ENCODE data around the gene TNS1. TPM values are rescaled to one million over a fixed set of nuclear protein-coding genes. Genes with fewer than 3 reads are reported as not detected.

TNS1 gene
- total RNA-seq, 2 donors from 2014 or later: 436 to 508 TPM

DNA sequence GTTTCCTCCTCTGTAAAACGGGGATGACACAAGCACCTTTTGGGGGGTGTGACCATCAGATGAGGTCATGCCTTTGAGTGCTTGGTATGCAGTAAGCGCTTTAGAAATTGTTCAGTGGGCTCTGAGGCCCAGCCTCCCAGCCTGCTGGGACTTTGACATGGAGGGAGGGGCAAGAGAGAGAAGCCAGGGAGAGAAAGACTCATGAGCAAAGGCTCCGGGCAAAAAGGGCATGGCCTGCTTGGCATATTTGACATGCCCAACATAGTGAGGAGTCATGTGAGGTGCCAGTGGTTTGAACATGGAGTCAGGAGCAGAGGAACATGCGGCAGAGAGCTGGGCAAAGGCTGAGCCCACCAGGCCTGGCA lies 14.0 kb downstream of the TNS1 start:
- peak; percentile 8 to 22 for ATAC-seq
- intact Hi-C loops (cut with DNase I): loop anchor here (2.0 to 5.0 kb wide), 3 partner anchors 44 to 200 kb away; no protein-coding TSS in a partner anchor

DNA sequence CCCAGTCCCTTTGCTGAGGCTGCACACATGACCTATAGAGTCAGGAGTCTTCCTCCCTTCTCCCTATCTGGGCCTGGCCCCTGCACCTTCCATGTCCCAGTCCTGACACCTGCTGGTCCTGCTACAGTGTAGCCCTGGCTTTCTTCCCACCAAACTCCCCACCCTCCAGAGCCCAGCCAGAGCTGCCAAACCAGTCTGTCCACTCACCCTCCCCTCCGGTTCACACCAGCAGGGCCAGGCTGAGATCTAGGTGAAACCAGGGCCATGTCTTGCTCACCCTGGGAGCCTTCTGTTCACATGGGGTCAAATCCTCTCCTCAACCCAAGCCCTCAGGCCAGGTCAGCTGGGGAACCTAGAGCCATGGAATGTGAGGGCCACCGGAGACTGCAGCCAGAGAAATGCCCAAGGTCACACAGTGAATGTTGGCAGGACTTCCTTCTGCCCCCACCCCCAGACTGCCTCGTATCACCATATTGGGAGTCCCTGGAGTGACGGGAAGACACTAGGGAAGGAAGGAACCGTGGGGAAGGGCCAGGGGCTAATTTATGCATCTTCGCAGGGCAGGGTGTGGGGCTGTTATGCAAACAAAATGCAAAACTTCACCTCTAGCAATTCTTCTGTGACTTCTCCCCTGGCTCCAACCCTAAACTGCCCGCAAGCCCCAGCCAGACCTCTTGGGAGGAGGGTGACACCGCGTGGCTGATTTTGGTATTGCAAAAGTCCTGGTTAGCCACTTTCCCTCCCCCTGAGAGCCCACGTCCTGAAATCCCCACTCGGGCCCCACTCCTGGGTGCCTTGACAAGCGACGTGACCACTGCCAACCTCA lies 14.6 kb downstream of the TNS1 start:
- DNase-seq (peak; percentile 87), ATAC-seq (peak; percentile 84)
- intact Hi-C loops (cut with DNase I): loop anchor here (2.0 to 5.0 kb wide), 3 partner anchors 43 to 199 kb away; no protein-coding TSS in a partner anchor

More for the DNA sequence above, 14.0 kb downstream of the TNS1 start:
- DNase-seq: no peak

DNA sequence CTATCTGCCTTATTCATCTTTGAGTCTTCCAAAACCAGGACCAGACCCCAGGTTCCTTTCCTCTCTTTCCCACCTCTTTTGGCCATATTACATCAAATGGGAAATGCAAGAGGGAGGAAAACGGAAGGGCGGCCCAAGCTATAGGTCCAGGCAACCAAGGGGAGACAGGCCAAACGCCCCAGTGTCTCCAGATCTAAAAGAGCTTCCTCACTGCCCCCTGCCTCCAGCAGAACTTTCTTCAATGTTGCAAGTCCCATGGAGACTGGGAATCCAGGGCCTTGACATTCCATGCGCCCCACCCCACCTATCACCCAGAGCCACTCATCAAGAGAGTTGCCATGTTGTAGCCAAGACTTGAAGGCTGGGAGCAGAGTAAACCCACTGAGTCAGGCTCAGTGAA lies 15.4 kb downstream of the TNS1 start:
- DNase-seq (no peak), ATAC-seq (no peak)
- intact Hi-C loops (cut with DNase I): loop anchor here (5.0 kb wide), 1 partner anchor 95 kb away; no protein-coding TSS in a partner anchor

DNA sequence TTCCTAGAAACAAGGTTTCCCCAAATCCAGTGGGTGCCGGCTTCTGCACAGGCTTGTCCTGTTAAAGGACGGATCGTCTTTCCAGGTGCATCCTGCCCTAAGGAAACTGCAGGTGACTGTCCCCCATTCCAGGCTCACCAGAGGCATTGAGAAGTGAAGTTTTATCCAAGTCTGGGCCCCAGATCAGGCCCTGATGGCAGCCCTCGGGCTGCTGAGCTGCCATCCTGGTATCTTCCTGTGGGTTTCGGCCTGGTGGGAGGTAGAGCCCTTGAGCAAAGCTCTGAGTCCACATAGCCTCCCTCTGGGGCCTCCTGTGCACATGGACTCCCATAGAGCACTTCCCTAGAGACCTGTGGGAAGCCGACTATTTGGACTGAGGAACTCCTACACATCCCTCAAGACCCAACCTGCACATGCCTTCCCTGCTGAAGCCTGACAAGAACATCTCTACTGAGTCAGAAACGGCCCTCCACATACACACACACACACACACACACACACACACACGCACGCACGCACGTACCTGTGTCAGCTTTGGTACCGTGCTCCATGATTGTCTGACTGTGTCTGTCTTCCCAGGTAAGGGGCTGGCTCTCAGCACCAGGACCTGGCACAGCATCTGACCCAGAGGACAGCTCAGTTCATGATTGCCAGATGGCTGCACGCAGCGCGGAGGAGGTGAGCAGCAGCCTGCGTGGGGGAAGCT lies 16.4 kb downstream of the TNS1 start:
- no peak for ATAC-seq
- intact Hi-C loops (cut with DNase I): loop anchor here (5.0 kb wide), 1 partner anchor 94 kb away; no protein-coding TSS in a partner anchor
- no peak for DNase-seq

DNA sequence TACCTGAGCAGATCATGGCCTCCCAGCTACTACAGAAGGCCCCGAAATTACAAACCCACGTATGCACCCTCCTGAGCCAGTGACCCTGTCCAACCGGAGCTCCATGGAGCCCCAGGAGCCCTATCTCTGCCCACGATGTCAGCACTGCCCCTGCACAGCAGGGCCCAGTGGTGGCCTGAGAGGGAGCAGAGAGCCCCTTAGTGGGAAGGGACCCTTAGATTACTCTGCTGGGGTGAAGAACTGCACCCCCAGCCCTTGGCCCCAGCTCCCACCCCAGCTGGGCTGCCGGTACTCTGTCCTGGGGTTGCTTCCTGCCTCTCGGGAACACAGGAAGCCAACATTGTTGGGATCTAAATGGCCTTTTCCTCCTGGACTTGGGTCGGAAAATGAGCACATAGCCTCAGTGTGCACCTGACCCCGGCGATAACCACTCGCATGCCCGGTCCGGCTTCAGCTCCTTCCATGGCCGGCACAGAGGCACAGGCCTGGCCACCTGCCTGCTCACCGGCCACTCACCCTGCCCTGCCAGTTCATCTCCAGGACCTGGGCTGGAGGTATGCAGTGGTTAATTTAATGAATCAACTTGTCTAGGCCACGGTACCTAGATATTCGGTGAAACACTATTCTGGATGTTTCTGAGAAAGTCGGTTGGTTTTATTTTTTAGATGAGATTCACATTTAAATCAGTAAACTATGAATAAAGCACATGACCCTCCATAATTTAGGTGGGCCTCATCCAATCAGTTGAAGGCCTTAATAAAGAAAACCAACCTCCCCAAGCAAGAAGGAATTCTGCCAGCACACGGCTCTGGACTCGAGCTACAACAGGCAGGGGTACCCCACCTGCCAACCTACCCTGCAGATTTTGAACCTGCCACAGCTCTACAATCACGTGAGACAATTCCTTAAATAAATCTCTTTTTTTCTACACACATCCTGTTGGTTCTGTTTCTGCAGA lies 19.2 kb downstream of the TNS1 start:
- ATAC-seq: no peak

GRCh38 chr2:217981971-217982370 lies 20.8 kb downstream of the TNS1 start:
- ATAC-seq (no peak), DNase-seq (no peak)
- intact Hi-C loops (cut with DNase I): no loop called here

More for the DNA sequence above, 19.2 kb downstream of the TNS1 start:
- intact Hi-C loops (cut with DNase I): no loop called here
- DNase-seq: no peak

GRCh38 chr2:217981084-217981730 lies 21.6 kb downstream of the TNS1 start:
- intact Hi-C loops (cut with DNase I): no loop called here
- ATAC-seq (peak in 1 of 2 donors; percentile 23), DNase-seq (no peak)

DNA sequence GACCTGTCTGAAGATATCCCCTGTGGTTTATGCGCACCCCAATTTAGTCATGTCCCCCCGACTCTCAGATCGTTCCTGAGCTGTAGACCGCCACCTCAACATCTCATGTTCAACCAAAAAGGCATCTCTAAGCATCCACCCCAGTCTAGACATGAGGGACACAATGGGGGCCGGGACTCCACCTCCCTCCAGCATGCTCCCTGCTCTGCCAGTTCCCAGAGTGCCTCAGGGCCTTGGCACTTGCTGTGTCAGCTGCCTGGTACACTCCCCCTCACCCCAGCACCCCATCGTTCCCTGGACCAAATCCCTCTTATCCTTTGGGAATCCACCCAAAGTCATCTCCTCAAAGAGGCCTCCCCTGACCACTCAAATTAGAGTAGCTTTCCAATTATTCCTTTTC lies 22.2 kb downstream of the TNS1 start:
- DNase-seq (no peak), ATAC-seq (no peak)
- intact Hi-C loops (cut with DNase I): no loop called here

DNA sequence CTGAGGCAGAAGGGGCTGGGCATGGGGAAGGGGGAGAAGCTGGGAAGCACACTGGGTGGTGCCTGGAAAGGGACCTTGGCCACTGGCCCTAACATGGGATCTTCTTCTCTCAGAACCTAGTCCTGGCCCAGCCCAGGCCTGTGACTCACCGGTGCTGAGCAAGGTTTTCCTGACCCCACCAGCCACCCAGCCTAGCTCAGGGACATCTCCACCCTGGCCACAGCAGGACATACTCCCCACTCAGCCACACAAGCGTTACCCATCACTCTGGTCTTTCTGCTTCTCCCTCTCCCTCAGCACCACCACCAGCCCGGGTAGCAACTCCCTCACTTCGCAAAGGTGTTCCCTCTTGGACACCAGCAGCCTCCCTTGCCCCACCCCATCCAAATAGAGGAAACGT lies 22.8 kb downstream of the TNS1 start:
- intact Hi-C loops (cut with DNase I): no loop called here
- DNase-seq: peak; percentile 69
- peak in 1 of 2 donors; percentile 58 for ATAC-seq

- DNase-seq (no peak), ATAC-seq (peak; percentile 24 to 43)
- intact Hi-C loops (cut with DNase I): no loop called here
These were observed 23.5 kb downstream of the TNS1 start for GRCh38 chr2:217979151-217979811.

GRCh38 chr2:217978536-217979150 lies 24.2 kb downstream of the TNS1 start:
- DNase-seq (no peak), ATAC-seq (peak; percentile 61 to 66)
- intact Hi-C loops (cut with DNase I): no loop called here

DNA sequence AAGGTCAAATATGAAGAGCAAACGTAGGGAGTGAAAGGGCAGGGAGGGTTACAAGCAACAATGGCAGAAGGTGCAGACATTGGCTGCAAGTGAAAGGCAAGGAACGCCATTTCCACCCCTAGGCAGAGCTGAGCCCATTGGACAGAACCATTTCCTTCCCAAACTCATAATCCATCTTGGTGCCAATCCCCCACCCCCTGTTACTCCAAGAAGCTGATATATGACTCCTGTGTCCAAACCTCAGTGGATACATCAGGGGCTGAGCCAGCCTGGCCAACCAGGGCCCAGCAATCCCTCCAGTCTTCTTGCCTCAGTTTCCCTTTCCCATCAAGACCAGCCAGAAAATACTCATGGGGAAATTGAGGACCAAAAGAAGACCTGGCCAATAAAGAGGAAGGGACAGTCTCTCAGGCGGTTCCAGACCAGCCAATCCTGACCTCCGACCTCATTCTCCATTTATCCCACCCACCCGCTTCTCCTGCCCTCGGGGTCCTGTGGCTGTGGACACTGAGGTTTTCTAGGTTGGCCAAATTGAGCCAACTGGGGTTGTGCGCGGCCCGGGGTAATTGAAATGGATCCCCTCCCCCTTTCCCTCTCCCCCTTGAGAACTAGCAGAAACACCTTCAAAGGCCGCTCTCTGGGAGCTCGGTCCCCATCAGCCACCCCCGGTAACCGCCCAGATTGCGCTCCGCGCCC lies 24.8 kb downstream of the TNS1 start:
- intact Hi-C loops (cut with DNase I): no loop called here
- ATAC-seq: no peak
- DNase-seq: no peak

DNA sequence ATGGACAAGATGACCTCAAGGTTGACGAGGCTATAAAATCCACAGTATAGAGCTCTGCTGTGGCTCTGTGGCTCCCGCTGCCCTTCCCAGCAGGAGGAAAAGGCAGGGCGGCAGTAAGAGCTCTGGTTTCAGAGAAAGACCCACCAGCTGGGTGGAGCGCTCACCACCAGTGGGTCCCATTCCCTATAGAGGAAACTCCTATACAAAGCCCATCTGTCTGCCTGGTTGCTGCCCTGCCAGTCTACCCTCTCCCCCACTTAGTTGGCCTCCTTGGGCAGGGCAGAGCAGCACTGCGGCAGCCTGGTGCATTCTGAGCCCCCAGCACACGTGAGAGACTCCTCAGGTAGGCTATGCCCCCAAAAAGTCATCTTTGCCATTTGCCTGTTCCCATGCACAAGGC lies 26.5 kb downstream of the TNS1 start:
- ATAC-seq (no peak), DNase-seq (no peak)
- intact Hi-C loops (cut with DNase I): no loop called here

DNA sequence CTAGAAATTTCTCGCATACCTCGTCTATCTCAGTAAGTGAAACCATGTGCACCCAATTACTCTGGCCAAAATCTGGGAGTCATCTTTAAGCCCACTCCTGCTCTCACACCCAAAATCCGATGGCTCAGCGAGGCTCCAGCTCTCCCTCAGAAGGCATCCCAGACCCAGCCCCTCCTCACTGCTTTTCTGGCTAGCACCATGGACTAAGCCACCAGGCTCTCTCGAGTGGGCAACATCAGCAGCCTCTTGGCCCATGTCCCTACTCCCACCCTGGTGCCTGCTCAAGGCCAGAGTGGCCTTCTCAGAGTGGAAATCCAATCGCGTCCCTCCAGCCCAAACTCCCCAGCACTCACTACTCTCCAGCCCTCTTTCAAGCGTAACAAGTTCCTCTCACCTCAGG lies 27.2 kb downstream of the TNS1 start:
- ATAC-seq (no peak), DNase-seq (no peak)
- intact Hi-C loops (cut with DNase I): no loop called here

DNA sequence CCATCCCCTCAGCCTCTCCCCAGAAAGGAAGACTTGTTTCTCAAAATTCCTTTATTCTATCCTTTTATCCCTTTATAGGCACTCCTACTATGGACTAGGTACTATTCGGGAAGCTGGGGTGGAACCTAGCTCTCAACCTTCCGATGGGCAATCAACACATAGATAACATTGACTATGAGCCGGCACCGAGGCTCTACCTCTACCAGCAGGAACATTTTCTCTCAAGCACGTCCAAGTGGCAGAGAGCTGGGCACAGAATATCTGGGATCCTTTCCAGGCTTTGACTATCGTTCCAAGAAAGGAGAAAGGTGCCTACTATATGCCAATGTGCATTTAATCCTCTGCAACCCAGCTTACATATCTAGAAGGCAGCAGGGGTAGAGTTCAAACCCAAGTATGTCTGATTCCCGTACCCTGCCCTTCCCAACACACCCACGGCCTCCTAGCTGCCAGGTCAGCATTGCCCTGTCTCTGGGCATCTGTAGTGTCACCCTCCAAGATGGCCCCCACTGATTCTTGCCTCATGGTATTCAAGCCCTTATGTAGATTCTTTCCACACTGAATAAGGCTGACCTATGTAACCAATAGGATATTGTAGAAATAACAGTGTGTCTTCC lies 28.3 kb downstream of the TNS1 start:
- DNase-seq (no peak), ATAC-seq (no peak)
- intact Hi-C loops (cut with DNase I): no loop called here

- ATAC-seq: no peak
- DNase-seq: peak; percentile 15
- intact Hi-C loops (cut with DNase I): no loop called here
These were observed 29.6 kb downstream of the TNS1 start for GRCh38 chr2:217973008-217973787.
